HG02973 (cell line): ENCODE measurements around the gene MACC1.

Experiments used
- ATAC-seq: cut with Tn5 transposase; IDR thresholded peaks from one replicate; pipeline ENCODE4 v1.9.1; 2021; ENCODE audit warnings: moderate library complexity; ENCODE audit not compliant: unreplicated experiment

MACC1 gene

DNA sequence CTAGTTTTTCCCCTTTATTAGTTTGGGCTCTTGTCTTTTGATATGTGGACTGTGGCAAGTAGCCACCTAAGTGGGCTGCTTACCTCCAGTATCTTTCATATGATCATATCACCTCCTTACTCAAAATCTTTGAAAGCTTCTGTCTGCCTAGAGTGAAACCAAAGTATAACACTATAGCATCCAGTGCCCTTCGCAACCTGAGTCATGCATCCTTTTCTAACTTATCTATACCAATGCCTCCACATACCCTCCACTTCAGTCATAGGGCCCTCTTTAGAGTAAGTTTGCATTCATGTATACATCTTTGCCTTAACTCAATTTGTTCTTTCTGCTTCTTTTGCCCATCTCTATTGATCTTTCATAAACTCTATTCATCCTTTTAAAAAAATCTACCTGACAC lies 15.7 kb upstream of the MACC1 start:
- ATAC-seq, result no peak

GRCh38 chr7:20229646-20230500 lies 12.7 kb upstream of the MACC1 start:
- ATAC-seq, result no peak

- ATAC-seq, result no peak
These were observed 11.9 kb upstream of the MACC1 start for GRCh38 chr7:20229081-20229480.

DNA sequence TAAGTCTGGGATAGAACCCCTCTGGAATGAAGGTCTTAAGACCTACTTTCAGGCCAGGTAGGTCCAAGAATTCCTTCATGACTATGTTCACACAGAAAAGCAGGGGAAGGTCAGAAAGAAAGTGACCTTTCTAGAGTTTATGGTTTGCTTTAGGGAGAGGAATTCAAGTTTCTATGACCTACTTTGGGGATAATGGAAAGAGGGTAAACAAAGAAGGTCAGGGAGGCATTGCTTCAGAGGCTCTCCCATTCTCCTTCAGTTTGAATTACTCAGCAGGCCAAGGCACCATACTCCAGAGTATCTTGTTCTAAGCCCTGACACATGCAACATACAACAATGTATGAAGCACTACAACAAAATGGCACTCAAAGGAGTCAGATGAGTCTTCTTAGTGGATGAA lies 11.5 kb upstream of the MACC1 start:
- no peak for ATAC-seq

DNA sequence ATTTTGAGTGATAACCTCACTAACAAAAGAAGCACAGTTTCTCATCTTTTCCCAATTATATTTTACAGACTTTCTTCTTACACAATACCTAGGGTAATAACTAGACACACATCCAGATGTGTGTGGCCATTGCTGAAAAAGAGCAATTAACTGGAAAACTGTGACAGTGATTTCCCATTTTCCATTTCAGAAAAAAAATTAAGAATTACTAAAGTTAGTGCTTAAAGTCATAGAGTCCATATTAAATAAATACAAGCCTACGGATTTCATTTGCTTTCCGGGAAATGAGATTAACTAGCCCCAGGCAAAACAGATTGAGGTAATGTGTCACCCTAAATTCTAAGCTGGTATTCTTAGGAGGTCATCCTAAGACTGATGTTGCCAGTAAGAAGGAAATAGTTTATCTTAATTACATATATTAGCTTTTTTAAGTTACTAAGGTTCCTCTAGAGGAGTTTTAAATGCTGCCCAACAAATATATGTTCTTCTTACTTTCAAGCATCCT lies 10.2 kb upstream of the MACC1 start:
- ATAC-seq, result no peak

DNA sequence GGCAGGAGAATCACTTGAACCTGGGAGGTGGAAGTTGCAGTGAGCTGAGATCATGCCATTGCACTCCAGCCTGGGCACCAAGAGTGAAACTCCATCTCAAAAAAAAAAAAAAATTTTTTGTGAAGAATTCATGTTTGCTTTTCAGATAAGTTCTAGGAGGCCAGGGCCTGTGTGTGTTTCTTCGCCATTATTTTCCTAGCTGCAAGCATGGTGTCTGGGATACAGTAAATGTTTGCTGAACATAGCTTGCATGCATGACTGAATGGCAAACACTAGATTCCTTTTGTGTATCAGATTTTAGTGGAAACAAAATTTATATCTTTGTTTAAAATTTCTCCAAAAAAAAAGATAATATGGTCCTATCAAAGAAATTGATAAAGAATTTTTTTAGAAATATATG lies 9.7 kb upstream of the MACC1 start:
- no peak for ATAC-seq

DNA sequence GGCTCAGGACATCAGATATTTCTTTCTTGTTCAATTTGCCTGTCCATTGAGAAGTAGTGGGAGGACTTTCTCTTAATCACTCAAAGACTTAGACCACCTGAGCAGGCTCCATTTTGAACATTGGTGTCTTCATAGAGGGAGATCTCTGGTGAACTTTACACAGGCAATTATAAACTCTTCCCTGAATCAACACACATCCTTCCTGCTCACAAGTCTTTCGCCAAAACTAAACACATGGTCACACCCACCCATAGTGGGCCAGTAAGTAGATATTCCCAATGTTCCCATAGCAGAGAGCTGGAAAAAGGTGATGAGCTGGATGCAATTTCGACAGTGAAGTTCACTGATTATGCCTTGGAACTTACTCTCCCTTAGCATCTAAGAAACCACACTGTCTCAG lies 8.2 kb upstream of the MACC1 start:
- ATAC-seq, result no peak

- no peak for ATAC-seq
These were observed 6.8 kb upstream of the MACC1 start for GRCh38 chr7:20224025-20224424.

DNA sequence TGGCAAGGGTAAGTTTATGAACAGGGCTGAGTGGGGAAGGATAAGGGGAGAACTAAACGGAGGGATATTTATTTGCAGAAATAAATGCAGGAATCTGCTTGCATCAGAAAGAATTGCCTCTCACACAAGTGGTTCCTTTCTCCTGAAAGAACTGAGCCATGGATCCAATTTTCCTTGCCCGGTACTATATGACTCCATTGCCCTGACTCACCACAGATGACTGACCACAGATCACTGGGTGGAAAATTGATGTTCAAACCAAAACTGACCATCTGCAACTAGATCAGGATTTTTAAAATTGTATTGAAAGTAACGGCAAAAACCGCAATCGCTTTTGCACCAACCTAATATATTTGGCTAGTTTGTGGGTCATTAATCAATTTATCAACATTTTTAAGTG lies 6.2 kb upstream of the MACC1 start:
- ATAC-seq, result no peak

- ATAC-seq, result no peak
These were observed 5.1 kb upstream of the MACC1 start for GRCh38 chr7:20222219-20222828.

DNA sequence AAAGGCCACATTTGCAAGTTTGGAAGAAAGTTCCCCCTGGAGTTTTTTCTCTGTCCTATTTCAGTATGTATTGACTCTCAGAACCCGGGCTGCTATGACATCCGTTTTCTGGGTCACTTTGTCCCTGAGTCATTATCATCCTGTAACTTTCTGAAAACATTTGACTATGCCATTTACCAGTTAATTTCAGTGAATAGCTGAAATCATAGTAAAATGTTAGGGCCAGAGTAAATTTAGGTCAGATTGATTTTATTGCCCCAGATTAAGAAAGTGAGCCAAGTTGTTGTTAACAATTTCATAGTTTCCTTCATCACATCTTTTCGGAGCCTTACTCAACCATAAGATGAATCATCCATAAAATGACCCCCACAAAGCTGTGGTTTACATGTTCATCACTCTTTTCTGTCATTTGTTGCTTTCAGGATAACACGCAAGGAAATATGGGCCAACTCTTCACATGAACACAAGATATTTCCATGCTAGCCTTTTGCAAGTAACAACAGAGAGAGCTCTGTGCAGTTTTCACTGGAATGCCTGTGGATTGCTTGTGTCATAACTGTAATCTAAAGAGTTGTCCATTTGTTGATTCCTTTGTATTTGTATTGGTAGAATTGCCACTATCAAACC lies 3.9 kb upstream of the MACC1 start:
- ATAC-seq, result peak; percentile 21

DNA sequence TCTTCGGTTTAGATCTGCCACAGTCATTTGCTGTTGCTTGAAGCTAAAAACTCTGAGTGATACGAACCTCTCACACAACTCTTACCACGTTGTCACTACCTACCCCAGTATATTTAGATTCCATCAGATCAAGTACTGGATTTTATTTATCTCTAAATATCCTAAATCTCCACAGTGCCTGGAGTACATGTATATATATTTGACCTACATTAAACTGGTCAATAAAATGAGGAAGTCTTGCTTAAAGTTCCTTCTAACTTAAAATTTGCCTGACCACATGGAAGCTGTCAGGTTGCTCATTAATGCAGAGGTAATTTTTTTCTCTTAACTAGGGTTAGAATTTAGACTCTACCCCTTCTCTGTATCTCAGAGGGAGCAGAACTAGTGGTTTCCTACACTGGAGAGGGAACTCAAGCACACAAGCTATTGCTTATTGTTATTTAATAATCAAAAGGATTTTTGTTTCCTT lies 3.1 kb upstream of the MACC1 start:
- peak; percentile 14 for ATAC-seq

GRCh38 chr7:20219446-20220292 lies 2.5 kb upstream of the MACC1 start:
- ATAC-seq, result peak; percentile 66

DNA sequence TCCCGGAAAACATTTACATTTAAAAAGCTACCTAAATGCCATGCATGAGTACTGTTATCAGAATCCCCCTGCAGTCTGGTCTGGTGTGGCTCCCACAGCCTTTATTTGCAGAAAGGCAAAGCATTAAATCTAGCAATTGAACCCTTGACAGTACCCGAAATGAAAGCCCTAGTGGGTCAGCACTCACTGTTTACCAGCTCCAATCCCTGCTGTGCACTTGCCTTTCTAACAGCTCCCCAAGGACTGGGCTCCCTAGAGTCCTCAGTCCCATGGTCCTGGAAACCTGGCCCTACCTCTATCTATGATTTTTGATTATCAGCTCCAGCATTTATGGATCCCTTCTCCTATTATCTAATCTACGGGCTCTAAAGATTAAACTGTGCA lies 1.9 kb upstream of the MACC1 start:
- no peak for ATAC-seq

DNA sequence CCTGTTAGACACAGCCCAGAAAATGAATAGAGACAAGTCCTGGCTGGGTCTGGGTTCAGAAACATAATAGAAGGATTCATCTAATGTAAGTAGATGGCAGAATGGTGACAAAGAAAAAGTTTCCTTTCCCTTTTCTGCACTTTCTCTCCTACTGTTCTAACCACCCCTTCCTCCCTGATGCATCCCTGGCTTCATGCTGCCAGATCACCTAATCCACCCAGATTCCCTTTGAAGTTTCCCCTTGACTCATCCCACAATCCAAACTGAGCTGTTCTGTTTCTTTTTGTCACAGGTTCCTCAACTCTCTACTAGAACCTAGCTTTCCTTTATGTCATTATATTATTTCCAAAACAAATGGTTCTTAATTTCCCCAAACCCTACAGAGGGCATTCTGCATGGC lies 1.1 kb upstream of the MACC1 start:
- ATAC-seq, result no peak

DNA sequence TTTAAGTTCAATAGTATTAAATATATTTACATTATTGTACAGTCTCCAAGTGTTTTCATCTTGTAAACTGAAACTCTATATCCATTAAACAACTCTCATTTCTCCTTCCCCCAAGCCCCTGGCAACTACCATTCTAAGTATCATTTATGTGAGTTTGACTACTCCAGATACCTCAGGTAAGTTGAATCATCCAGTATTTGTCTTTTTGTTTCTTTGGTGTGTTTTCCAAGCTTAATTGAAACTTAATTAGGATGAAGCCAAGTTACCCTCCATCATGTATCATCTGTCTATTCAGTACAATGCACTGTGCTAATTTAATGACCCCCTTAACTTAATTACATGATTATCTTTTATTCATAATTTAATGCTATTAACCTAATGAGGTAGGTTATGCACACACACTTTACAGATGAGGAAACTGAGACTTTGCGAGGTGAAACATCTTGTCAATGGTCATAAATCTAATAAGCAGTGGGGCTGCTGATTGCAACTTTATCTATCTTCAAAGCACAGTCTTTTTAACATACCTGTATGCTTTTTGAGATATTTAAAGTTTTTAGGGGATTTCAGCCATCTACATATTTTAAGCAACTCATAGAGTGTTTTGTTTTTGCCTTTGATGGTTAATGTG lies 663 bp downstream of the MACC1 start:
- no peak for ATAC-seq

DNA sequence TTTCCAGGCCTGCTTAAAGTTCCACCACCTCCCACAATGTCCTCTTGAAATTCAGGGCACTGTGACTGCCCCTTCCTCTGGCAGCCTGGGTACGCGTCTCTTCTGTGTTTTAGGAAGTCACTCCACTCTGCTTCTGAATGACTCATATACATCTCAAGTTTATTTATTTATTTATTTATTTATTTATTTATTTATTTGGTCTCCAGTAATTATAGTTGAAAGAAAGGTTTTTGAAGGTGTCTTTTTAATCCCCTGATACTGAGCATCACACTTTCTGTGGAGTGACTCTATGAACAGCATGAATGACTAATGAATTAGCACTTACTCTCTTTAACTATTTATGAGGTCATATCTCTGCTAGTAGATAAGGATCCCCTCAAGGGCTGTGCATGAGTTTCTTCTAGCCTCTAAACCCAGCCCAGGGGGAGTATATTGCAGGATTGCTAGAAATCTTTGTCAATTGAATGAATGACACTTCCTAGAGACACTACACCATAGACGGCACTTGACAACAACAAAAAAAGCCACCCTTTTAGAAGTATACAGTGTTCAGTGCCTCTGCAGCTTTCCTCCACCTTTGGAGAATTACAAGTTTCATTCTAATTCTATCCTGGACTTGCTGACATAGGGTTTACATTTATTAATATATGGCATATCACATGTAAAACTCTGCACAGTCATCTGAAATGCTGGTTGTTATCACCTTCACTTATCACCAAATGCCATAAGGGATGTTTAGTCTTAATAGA lies 2.1 kb downstream of the MACC1 start:
- no peak for ATAC-seq

DNA sequence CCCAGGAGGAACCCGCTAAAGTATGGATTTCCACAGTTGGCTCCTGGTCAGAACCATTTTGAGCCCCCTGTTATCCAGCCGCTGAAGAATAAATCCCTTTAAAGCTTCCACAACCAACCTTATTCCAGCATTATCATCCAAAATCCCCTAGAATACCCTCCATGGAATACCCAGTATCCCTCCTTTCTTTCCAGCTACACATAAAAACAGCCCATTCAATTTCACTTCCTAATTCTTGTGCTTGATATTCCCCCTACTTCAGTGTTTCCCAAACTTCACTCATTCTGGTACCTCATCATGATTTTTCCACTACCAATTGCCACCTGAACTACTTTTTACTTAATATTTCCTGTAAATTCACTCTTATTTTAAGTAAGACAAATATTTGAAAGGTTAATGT lies 3.1 kb downstream of the MACC1 start:
- no peak for ATAC-seq

DNA sequence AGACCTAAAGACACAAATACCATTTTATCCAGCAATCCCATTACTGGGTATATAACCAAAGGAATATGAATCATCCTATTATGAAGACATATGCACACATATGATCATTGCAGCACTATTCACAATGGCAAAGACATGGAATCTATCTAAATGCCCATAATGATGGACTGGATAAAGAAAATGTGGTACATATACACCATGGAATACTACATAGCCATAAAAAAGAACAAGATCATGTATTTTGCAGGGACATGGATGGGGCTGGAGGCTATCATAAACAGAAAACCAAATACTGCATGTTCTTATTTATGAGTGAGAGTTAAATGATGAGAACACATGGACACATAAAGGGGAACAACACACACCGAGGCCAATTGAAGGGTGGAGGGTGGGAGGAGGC lies 3.8 kb downstream of the MACC1 start:
- no peak for ATAC-seq

- ATAC-seq, result no peak
These were observed 5.8 kb downstream of the MACC1 start for GRCh38 chr7:20211376-20211775.
